KOPT-K1 (cell line): Measurements from ENCODE around the gene SC5D.

Experiments
- H3K27ac ChIP-seq: fragments of 200-600 bp; sonication (generic); 2 replicates; pipeline ENCODE4 v1.5.1; 2016; ENCODE audit warnings: antibody characterized with exemption, mild to moderate bottlenecking, low read depth, low read length; ENCODE audit not compliant: poor library complexity, severe bottlenecking
- H3K36me3 ChIP-seq: fragments of 200-600 bp; sonication (generic); 2 replicates; pipeline ENCODE4 v1.5.1; 2017; ENCODE audit warnings: antibody characterized with exemption, mild to moderate bottlenecking, low read length, moderate library complexity; ENCODE audit not compliant: insufficient read depth
- H3K9me3 ChIP-seq: fragments of 200-600 bp; sonication (generic); 2 replicates; pipeline ENCODE4 v1.5.1; 2017; ENCODE audit warnings: antibody characterized with exemption, low read length, mild to moderate bottlenecking; ENCODE audit not compliant: insufficient read depth, poor library complexity, severe bottlenecking

The SC5D gene, protein sequence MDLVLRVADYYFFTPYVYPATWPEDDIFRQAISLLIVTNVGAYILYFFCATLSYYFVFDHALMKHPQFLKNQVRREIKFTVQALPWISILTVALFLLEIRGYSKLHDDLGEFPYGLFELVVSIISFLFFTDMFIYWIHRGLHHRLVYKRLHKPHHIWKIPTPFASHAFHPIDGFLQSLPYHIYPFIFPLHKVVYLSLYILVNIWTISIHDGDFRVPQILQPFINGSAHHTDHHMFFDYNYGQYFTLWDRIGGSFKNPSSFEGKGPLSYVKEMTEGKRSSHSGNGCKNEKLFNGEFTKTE

DNA sequence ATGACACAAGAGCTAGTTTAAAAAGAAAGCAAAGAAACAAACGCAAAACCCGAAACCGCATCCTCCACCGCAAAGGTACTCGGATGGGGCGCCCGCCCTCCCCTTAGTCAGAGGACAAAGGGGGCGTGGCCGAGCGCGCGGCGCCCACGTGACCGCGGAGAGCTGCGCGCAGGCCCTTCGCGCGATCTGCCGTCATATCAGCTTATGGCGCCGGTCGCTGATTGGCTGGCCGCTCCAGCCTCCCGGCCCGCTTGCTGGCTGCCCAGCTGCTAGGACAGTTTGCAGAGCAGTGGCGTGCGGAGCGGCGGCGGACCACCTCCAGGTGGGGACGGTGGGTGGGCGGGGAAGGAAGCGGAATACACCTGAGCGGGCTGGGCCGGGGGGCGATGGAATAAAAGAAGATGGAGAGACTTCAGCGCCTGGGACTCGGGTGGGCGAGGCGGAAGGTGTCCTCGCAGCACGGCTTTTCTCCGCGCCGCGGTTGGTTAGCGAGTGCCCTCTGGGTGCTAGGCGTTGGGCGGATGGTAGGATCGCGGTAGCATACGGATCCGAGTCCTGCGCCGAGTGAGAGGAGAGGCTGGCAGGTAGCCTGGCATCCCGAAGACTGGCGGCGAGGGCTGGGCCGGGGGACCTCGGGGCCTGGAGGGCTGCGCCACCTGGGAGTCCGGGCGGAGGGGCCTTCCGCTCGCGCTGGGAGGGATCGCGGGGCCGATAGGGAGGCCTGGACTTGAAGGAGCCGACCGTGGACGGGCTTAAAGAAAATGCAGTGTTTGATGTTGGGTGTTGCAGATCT, at the start of gene SC5D:
Gene SC5D (plus strand): TSS at position 277 of the 793 bp plus-strand sequence. CDS start 10,605 bp downstream, outside the sequence.
- peak within 1 kb of the TSS; percentile 72 for H3K27ac ChIP-seq
- H3K36me3 ChIP-seq: peaks cover 11% of the 10 kb centered on the region; the same call in 1 of the 2 replicates
- H3K9me3 ChIP-seq: peaks cover 9% of the 10 kb centered on the region

DNA sequence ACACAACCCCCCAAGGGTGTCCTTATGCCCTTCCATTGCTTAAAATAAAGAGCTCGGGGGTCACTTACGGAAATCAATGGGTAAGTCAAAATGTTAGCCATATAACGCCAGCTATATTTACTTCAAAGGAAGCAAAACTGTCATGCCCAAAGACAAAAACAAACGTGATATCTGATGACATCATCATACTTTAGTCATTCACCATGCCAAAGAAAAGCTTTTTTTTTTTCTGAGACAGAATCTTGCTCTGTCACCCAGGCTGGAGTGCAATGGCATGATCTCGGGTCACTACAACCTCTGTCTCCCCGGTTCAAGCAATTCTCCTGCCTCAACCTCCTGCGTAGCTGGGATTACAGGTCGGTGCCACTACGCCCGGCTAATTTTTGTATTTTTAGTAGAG, 47.7 kb upstream of the SC5D start:
- Histone ChIP-seq H3K27ac (no peak overlapping the region), H3K9me3 (no peaks in the 10 kb centered on the region), H3K36me3 (no peaks in the 10 kb centered on the region)

DNA sequence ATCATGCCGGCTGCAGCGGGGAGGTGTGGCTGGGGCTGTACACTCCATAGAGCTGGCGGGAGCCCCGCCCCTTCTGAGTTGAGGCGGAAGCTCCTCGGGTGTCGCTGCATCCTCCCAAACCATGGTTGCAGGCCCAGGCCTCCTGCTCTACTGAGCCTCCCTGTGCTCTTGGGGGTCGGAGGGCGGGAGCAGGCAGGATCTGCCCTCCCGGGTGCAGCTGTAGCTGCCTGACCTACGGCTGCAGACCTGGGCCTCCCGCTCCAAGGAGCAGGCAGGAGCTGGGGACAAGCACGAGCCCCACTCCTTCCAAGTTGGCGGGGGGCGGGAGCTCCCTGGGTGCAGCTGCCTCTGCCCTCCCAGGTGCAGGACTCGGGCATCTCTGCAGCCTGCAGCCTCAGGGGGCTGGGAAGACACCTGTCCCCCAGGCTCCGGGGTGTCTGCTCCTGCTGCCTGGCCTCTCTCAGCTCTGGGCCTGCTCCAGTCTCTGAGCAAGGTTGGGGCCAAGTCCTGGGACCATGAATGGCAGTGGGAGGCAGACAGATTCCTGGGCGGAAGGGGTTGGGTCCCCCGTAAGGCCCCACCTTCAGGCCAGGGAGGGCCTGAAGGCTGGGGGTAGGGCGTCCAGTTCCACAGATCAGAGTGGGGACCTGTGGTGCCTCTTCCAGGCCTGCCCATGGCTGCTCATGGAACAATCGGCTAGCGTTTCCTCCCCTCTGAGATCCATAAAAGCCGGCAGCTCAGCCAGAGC, 46.4 kb upstream of the SC5D start:
- Histone ChIP-seq H3K36me3 (no peaks in the 10 kb centered on the region), H3K9me3 (no peaks in the 10 kb centered on the region), H3K27ac (no peak overlapping the region)

DNA sequence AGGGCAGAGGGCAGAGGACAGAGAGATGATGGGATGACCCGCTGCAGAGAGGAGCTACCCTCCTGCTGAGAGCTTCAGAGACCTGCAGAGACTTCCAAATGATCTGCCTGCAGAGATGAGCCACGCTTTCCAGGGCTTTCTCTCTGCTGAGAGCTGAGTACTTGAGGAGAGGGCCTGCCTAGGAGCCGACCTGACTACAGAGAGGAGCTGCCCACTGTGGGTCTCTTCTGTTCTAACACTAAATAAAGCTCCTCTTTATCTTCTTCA, 45.9 kb upstream of the SC5D start:
- Histone ChIP-seq H3K9me3 (no peaks in the 10 kb centered on the region), H3K36me3 (no peaks in the 10 kb centered on the region), H3K27ac (no peak overlapping the region)

DNA sequence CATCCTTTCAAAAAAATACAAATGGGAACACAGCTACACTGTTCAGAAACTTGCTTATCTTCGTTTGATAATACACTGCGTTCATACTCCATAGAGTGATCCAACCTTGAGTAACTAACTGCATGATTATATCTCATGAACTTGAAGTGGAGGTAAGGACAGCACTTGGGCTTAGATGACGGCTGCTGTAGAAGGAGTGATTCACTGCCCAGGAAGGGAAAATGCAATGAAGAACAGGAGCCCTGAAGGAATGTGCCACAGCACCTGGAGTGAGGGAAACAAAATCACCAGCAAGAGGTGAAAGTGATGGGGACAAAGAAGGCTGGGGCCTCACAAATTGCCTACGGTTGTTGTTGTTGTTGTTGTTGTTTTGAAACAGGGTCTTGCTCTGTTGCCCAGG, 44.1 kb upstream of the SC5D start:
- H3K9me3 ChIP-seq: no peaks in the 10 kb centered on the region
- no peaks in the 10 kb centered on the region for H3K36me3 ChIP-seq
- no peak overlapping the region for H3K27ac ChIP-seq

DNA sequence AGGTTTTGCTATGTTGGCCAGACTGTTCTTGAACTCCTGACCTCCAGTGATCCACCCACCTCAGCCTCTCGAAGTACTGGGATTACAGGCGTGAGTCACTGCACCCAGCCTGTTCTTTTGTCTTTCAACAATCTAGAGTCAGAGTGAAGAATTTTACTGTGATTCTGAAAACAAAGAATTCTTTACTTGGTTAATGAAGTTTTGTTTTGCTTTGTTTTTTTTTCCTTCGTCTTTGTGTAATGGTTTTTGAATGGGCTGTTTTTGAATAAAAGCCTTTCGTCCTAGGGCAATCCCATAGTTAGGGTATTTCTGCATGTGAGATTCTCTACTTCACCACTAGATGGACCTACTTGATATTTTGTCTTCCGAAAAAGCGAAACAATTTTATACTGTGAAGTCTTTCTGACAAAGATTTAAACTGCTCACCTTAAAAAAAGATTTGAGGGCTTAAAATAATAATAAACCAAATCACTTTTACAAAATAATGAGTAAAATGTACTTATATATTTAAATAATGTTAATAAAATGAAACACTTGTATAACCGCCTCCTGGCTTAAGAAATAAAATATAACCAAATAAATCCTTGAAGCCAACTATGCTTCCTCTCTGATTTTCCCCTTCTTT, 43.4 kb upstream of the SC5D start:
- Histone ChIP-seq H3K9me3 (no peaks in the 10 kb centered on the region), H3K36me3 (no peaks in the 10 kb centered on the region), H3K27ac (no peak overlapping the region)

DNA sequence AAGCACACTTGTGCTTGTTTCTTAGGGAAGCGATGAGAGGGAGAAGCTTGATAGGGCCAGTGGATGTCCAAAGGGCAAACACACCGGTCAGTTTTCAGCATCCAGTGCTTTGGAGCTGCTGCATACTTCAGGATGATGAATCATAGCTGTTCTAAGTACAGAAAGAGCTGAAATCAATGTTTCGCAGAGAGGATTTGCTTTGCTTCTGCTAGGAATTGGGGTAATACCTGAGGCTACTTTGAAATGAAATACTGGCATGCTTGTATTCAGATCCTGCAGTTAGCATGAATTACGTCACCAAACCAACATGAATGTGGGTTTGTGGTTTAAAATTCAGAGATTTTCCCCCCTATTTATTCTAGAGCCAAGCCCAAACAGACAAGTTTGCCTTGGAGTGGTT, 41.7 kb upstream of the SC5D start:
- Histone ChIP-seq H3K36me3 (no peaks in the 10 kb centered on the region), H3K27ac (no peak overlapping the region), H3K9me3 (no peaks in the 10 kb centered on the region)

DNA sequence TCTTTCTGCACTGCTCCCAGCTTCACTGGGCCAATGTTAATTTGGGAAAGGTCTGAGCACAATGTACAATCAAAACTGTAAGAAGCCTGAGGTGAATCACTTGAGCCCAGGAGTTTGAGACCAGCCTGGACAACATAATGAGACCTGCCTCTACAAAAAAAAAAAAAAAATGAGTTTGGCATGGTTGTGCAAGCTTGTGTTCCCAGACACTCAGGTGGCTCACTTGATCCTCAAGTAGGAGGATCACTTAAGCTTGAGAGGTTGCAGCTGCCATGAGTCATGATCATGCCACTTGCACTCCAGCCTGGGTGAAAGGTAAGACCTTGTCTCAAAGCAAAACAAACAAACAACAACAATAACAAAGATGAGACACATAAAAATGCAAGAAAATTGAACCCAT, 38.6 kb upstream of the SC5D start:
- no peak overlapping the region for H3K27ac ChIP-seq

DNA sequence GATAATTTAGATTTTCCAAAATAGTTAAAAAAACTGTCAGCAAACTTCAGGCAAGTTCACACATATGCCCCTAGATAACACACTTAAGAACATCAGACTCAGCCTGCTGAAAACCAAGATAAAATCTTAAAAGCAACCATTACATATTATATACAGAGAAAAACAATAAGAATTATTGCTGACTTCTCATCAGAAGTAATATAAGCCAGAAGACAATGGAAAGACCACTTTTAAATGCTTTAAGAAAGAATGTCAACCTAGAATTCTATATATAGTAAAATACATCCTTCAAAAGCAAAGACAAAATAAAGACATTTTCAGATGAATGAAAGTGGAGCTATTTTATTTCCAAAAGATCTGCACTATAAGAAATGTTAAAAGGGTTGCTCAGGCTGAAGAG, 37.8 kb upstream of the SC5D start:
- Histone ChIP-seq H3K9me3 (no peaks in the 10 kb centered on the region), H3K36me3 (no peaks in the 10 kb centered on the region), H3K27ac (no peak overlapping the region)

More for the DNA sequence above, 38.6 kb upstream of the SC5D start:
- no peaks in the 10 kb centered on the region for H3K36me3 ChIP-seq
- H3K9me3 ChIP-seq: no peaks in the 10 kb centered on the region

DNA sequence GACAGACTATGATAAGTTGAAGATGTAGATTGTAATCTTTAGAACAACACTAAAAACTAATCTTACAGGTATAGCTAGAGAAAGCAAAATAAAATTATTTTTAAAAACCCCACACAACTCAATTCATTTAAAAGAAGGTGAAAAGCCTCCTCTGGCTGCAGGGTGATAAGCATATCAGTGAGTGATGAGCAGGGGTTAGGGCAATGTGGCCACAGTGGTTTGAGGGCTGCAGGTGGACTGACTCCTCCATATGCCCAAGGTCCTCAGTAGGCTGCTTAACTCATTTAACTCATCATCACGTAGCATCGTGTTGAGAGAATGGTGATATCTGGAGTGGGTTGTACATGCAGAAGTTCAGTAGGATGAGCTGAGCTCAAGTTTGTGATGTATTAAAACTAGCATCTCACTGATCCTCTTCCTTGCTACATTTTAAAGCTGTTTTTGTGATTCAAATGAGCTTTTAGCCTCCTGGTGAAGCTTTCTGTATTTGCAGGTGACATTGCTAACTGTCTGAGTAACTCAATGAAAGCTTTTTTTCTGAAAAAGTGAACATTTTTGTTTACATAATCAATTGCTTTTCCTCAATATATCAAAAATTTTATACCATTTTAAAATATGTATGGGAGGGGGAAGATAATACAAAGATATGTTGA, 37.0 kb upstream of the SC5D start:
- no peaks in the 10 kb centered on the region for H3K9me3 ChIP-seq
- no peak overlapping the region for H3K27ac ChIP-seq
- H3K36me3 ChIP-seq: no peaks in the 10 kb centered on the region

DNA sequence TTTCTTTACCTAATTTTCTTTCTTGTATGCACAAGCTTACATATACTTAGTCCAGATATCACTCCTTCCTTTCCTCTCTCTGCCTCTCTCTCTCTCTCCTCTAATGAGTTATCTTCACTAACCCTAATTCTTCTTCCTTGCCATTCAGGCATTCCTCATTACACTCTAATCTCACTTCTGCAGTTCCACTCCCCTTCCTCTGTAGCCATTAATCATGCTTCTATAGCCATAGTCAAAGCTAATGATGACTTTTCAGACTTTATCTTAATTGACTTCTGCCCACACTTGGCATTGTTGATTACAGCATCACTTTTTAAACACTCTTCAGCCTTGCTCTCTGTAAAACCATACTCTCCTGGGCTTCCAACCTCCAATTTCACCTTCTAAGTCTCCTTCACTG, 35.3 kb upstream of the SC5D start:
- Histone ChIP-seq H3K36me3 (no peaks in the 10 kb centered on the region), H3K9me3 (peaks cover 5% of the 10 kb centered on the region), H3K27ac (no peak overlapping the region)

DNA sequence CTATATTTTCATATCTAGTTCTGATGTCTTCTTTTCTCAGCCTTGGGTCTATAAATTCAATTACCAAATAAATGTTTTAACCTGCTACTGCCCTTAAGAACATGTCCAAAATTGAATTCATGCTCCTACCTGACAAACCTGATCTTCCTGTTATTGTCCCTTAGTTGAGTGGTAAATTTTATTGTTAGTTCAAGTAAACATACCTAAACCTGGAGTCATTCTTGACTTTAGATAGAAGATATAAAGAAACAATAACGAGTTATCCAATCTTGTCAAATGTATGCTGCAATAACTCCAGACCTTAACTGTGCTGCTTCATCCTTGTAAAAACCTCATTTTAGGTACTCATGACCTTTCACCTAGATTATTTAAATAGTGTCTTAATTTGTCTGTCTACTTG, 34.6 kb upstream of the SC5D start:
- H3K36me3 ChIP-seq: no peaks in the 10 kb centered on the region
- peaks cover 12% of the 10 kb centered on the region for H3K9me3 ChIP-seq
- H3K27ac ChIP-seq: no peak overlapping the region

DNA sequence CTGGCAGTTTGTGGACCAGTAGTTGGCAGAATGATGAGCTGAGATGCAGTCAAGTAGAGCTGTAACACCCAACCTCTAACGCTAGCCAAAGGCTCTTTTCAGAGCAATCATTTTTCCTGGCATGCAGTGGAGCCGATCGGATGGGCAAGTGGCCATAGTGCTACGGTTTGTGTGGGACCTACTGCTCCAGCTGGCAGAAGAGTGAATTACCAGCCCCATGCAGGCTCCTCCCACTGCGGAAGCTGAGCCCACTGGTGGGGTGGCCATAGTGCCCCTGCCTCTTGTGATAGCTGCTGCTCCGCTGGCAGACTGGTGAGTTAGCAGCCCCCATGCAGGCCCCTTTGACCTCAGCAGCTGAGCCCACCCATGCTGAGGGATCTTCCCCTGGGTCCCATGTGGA, 27.0 kb upstream of the SC5D start:
- Histone ChIP-seq H3K36me3 (no peaks in the 10 kb centered on the region), H3K27ac (no peak overlapping the region), H3K9me3 (peaks cover 34% of the 10 kb centered on the region)

DNA sequence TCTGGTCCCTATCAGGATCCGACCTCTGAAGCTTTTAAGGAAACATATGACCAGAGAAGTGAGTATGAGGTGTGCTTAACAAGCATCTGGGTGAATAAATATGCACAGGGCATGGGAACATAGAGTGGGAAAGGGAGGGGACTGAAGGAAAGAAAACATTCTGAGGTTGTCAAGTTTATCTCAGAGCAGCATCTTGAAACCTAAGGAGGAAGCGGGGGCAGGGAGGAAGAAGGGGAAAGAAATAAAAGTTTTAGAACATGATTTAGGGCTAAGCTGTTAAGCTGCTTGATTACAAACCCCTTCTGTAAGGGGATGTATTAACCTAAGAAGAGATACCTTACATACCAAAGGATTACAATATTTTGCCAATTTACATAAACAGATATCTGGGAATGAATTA, 24.0 kb upstream of the SC5D start:
- peaks cover 16% of the 10 kb centered on the region for H3K9me3 ChIP-seq
- H3K27ac ChIP-seq: no peak overlapping the region
- no peaks in the 10 kb centered on the region for H3K36me3 ChIP-seq
